A172 (cell line): ENCODE data around the gene NLRC4. TPM values are rescaled to one million over a fixed set of nuclear protein-coding genes. Genes with fewer than 3 reads are reported as not detected.
A peak's percentile ranks its signal among the peaks of the same experiment; 100 is the strongest.
"Not testable (repeated sequence)": the region's sequence is repeated elsewhere in the genome, so short reads cannot be mapped to it uniquely, and the experiment has no call there.

ENCODE experiments used
- DNase-seq: peaks from one replicate; pipeline ENCODE4 v3.0.0-alpha.2; 2015; ENCODE audit warnings: low spot score
- total RNA-seq: library from RNA; depleted of rRNA; stranded (reverse); fragments of >200 nt; shearing (Covaris generic); gene quantifications from 2 replicates; pipeline ENCODE4 v1.2.3, GENCODE V29; 2014; rRNA removed

NLRC4 gene, protein sequence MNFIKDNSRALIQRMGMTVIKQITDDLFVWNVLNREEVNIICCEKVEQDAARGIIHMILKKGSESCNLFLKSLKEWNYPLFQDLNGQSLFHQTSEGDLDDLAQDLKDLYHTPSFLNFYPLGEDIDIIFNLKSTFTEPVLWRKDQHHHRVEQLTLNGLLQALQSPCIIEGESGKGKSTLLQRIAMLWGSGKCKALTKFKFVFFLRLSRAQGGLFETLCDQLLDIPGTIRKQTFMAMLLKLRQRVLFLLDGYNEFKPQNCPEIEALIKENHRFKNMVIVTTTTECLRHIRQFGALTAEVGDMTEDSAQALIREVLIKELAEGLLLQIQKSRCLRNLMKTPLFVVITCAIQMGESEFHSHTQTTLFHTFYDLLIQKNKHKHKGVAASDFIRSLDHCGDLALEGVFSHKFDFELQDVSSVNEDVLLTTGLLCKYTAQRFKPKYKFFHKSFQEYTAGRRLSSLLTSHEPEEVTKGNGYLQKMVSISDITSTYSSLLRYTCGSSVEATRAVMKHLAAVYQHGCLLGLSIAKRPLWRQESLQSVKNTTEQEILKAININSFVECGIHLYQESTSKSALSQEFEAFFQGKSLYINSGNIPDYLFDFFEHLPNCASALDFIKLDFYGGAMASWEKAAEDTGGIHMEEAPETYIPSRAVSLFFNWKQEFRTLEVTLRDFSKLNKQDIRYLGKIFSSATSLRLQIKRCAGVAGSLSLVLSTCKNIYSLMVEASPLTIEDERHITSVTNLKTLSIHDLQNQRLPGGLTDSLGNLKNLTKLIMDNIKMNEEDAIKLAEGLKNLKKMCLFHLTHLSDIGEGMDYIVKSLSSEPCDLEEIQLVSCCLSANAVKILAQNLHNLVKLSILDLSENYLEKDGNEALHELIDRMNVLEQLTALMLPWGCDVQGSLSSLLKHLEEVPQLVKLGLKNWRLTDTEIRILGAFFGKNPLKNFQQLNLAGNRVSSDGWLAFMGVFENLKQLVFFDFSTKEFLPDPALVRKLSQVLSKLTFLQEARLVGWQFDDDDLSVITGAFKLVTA
- not detected in 2 replicates for total RNA-seq

DNA sequence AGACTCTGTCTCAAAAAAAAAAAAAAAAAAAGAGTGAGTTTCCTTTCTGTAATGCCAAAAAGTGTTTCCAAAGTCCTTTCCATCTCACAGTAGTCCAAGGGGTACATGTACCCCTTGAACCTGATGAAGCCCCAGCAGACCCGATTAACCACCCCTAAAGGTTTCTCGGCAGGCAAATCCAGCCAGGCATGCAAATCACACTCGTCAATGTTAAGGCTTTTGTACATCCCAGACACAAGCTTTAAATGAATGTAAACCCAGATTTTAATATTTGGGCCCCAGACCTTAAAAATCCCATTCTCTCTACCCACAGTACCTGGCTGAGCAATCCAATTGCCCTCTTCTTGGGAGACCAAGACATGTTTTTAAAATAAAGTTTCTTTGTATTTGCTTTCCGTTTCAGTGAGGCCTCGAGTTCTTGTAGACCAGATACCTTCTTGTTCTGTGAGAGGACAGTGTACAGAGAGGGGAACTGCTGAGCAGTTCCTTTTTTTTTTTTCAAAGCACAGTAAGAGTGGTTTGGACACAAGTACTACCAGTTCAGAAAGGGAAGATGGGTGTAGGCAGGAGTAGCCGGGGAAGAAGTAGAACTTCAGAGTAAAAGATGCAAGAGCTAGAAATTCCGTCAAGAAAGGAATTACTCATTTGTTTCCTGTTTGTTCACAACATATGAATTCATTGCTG, at the start of gene NLRC4:
TSS of gene NLRC4 (minus strand) at position 465 of the 684 bp plus-strand sequence. CDS start 8,111 bp downstream, outside the sequence.
- no peak for DNase-seq

DNA sequence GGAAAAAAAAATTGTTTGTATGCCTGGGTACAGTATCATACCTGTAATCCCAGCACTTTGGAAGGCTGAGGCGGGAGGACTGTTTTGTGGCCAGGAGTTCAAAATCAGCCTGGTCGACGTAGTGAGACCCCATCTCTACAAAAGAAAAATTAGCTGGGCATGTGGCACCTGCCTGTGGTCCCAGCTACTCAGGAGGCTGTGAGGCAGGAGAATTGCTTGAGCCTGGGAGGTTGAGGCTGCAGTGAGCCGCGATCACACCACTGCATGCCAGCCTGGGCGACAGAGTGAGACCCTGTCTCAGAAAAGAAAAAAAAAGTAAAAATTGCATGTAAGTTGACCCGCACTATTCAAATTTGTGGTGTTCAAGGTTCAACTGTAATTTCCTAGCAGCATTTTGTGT, 45.9 kb upstream of the NLRC4 start:
- DNase-seq: no peak

DNA sequence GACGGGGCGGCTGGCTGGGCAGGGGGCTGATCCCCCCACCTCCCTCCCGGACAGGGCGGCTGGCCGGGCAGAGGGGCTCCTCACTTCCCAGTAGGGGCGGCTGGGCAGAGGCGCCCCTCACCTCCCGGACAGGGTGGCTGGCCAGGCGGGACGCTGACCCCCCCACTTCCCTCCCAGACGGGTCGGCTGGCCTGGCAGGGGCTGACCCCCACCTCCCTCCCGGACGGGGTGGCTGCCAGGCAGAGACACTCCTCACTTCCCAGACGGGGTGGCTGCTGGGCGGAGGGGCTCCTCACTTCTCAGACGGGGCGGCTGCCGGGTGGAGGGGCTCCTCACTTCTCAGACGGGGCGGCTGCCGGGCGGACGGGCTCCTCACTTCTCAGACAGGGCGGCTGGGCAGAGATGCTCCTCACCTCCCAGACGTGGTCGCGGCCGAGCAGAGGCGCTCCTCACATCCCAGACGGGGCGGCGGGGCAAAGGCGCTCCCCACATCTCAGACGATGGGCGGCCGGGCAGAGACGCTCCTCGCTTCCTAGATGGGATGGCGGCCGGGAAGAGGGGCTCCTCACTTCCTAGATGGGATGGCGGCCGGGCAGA, 29.4 kb upstream of the NLRC4 start:
- not testable (repeated sequence) for DNase-seq

DNA sequence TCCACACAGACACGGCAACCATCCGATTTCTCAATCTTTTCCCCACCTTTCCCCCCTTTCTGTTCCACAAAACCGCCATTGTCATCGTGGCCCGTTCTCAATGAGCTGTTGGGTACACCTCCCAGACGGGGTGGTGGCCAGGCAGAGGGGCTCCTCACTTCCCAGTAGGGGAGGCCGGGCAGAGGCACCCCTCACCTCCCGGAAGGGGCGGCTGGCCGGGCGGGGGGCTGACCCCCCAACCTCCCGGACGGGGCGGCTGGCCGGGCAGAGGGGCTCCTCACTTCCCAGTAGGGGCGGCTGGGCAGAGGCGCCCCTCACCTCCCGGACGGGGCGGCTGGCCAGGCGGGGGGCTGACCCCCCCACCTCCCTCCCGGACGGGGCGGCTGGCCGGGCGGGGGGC, 28.8 kb upstream of the NLRC4 start:
- DNase-seq: not testable (repeated sequence)

DNA sequence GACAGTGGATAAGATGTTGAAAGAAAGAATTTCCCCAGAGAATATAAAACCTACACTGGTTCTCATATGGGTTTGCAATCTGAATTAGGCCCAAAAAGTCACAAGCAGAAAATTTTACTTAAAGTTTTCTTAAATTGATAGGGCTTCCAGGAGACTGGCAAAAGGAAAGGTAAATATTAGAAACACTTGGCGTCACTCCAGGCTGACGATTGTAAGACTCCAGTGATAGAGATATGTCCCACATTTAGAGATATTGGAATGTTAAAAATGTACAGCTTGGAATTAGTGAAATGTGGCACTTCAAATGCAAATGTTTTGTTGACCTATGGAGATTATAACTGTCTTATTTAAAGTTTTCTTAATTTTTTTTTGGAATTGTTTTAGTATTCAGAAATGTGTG, 27.1 kb upstream of the NLRC4 start:
- DNase-seq: no peak

DNA sequence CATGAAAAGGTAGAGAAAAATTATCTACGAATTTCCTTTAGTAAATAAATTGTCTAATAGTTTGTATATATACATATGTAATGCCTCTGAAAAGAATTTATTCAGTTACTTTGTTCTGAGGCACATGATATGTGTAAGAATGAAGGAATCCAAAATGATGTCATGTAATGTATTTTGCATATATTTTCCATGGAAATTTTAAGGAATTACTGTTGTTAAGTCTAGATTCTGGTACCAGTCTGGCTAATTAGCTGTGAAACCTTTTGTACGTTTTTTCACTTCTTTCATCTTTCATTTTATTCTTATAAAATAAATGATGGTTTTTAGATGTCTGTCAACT, 25.3 kb upstream of the NLRC4 start:
- DNase-seq: no peak

DNA sequence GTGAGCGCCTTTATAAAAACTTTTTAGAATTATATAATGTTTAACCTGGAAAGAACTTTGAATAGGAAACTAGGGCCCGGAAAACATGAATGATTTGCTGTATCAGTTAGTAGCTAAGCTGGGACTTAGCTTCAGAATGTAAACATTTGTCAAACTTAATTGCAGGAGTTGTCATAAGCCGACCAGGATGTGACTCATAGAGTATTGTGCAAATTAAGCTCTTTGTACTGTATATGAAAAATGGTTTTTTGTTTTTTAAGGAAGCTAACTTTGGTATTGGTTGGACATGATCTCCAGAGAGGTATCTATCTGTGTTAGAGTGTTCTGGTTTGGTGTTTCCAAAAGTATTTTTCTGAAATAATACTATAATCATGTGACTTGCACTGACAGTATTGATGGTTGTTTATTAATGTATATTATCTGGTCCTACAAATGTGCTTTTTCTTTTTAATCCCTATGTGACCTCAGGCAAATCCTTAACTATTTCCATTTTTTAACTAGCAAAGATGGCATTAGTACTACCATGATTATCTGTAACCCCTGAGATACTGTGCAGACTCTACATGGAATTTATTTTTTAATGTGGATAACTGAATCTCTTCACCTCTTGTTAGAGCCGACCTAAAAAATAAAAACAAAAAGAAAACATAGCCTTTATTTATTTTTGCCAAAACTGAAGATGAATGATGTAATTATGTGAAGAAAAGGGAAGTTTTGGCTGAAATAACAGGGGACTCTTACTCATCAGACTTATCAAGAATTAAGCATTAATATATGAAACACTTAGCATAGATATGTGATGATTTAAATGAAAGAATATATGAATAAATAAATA, 24.7 kb upstream of the NLRC4 start:
- DNase-seq: peak; percentile 60

DNA sequence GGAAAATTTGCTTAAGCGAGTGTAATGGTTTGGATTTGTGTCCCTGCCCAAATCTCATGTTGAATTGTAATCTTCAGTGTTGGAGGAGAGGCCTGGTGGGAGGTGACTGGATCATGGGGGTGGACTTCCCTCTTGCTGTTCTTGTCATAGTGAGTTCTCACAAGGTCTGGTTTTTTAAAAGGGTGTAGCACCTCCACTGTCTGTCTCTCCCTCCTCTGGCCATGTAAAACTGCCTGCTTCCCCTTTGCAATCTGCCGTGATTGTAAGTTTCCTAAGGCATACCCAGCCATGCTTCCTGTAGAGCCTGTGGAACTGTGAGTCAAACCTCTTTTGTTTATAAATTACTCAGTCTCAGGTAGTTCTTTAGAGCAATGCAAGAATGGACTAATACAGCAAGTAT, 19.6 kb upstream of the NLRC4 start:
- DNase-seq: no peak

DNA sequence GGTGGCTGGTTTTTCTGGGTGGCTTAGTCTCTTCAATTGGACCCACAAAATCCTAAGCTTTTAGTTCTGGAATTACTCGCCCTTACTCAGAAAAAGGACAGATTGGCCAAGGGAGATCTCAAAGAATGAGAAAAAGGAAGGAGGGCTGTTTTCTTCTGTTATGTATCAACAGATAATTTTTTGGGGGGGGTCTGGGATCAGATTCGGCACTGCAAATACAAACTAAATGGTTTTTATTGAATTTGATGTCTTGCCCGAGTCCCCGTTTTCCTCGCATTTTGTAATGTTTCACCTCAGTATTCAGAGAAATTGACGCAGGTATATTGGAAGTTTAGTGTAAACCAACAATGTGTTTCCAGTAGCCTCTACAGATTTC, 13.8 kb upstream of the NLRC4 start:
- DNase-seq: no peak

DNA sequence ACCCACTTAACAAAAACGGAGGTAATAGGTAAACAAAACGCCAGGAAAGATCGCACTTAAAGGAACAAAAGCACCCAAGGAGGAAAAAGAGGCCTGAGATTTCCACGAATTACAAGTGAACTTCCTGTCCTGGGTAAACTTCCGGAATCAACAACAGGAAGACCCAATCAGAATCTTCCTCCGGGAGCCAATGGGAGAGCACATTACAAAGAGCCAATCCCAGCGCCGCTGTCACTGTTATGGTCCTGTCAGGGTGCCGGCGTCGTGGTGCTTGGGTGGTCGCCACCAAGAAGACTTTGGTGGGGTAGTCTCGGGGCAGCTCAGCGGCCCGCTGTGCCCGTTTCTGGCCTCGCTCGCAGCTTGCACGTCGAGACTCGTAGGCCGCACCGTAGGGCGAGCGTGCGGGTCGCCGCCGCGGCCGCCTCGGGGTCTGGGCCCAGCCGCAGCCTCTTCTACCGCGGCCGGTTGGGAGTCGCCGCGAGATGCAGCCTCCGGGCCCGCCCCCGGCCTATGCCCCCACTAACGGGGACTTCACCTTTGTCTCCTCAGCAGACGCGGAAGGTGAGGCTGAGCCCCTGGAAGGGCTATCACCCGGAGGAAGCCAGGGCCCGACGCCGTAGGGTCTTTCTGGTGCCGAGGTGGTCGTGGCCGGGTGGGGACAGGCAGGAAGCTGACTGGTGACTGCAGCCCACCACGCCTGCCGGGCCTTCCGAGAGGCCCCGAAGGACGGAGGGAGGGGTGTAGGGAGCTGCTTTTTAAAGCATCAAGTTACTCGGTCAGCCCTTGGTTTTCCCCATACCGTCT, 13.2 kb upstream of the NLRC4 start, which contains the start of gene YIPF4:
TSS of gene YIPF4 (plus strand) at position 231 of the 804 bp plus-strand sequence. CDS start at position 483, 252 bp downstream.
- DNase-seq: peak; percentile 94

DNA sequence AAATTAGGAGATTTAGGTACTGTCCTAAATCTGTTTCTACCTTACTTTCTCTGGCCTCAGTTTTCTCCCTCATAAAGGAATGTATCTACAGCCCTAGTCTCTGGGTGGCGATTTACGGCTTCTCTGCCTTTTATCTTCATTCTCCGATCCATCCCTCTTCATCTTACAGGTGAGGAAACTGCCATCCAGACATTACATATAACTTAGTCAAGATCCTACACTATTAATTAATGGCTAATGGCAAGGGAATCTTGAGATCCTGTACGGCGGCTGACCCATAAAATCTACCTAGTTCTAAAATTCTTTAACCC, 12.6 kb upstream of the NLRC4 start:
- DNase-seq: no peak

DNA sequence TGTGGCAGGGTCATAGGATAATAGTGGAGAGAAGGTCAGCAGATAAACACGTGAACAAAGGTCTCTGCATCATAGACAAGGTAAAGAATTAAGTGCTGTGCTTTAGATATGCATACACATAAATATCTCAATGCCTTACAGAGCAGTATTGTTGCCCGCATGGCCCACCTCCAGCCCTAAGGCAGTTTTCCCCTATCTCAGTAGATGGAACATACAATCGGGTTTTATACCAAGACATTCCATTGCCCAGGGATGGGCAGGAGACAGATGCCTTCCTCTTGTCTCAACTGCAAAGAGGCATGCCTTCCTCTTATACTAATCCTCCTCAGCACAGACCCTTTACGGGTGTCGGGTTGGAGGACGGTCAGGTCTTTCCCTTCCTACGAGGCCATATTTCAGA, 11.1 kb upstream of the NLRC4 start:
- not testable (repeated sequence) for DNase-seq

DNA sequence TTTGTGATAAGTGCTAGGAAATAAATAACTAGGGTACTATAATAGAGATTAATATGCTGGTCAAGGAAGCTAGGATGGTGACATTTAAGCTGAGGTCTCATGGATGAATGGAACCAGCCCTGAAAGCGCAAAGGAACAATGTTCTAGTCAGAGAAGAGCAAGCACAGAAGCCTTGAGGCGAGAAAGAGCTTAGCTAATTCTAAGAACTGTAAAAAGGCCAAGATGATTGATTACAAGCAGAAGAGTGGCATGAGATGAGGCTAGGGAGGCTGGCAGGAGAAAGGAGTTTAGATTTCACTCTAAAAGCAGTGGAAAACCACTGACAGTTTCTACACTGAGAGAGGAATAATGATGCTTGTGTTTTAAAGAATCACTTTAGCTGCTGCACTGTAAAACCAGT, 9.6 kb upstream of the NLRC4 start:
- no peak for DNase-seq

DNA sequence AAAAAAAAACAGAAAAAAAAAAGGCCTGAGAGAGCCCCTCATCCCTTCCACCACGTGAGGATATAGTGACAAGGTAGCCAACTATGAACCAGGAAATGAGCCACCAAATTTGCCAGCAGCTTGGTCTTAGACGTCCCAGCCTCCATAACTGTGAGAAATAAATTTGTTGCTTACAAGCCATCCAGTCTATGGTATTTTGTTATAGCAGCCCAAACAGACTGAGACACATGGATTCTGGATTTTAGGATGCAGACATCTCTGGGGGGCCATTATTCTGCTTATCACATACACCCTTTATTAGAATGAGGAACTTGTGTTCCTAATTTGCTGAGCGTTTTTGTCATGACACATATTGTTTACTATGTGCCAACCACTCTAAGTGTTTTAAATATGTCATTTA, 7.6 kb upstream of the NLRC4 start:
- DNase-seq: no peak

DNA sequence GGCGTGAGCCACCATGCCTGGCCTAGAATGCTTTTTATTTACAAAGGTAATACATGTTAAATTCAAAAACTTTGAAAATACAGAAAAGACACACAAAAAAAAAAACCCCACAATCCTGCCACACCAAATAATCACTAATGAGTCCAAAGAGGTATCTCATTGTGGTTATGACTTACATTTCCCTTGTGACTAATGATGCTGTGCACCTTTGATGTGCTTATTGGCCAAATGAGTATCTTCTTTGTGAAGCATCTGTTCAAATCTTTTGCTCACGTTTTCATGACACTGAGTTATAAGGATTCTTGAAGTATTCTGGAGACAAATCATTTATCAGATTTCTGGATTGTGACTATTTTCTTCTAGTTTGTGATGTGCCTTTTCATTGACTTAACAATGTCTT, 6.4 kb upstream of the NLRC4 start:
- DNase-seq: no peak

DNA sequence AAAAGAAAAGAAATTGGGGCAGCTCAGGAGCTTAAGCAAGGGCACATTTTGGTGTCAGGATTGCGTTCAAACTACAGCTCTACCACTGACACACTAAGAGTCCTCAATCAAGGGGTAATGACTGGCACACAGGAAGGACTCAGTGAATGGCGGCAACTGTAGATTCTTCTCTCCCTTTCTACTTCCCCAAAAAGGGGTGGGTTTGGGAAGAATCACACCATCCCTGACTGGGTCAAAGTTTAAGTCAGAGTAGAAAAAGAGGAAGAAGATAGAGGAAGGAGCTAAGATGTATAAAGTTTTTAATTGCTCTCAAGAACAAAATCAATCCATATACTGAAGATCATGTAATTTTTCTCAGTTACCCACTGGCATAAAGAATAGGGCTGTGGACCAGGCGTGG, 2.6 kb downstream of the NLRC4 start:
- DNase-seq: no peak

DNA sequence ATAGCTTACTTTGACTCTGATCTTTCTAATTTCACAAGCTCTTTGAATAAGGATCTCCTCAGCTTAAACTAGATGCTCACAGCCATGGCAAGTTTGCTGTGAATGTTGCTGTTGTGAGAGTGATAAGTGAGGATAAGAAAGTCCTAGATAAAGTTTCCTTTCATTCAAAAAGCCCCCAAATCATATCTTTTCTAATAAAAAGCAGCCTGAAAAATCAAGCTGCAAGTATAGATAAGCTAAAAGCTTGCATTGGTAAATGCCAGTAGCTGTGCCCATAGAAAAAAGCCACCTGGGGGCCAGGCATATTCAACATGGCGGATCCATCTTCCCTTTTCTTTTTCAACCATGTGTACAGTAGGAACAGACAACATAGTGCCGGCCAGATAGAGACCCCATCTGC, 4.3 kb downstream of the NLRC4 start:
- DNase-seq: no peak

DNA sequence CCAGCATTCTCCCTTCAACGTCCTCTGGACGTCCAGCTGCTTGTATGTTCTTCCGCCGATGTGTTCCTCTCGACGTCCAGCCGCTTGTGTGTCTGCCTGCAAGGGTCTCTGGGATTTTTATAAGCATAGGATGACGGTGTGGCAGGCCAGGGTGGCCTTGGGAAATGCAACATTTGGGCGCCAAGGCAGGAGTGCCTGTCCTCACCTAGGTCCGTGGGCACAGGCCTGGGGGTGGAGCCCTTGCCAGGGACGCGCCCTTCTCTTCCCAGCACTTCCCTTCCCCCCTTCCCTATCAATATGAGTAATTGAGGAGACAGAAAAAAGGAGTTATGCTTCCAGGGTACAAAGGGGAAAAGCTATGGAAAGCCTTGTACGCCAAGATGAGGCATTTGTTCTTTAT, 6.4 kb downstream of the NLRC4 start:
- DNase-seq: no peak

DNA sequence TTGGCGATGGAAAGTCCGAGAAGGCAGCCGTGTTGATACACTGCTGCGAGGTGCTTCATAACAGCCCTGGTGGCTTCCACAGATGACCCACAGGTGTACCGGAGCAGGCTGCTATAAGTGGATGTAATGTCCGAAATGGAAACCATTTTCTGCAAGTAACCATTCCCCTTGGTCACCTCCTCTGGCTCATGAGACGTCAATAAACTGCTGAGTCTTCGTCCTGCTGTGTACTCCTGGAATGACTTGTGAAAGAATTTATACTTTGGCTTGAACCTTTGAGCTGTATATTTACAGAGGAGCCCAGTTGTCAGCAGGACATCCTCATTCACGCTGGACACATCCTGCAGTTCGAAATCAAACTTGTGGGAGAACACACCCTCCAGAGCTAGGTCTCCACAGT, 14.4 kb downstream of the NLRC4 start:
- no peak for DNase-seq

DNA sequence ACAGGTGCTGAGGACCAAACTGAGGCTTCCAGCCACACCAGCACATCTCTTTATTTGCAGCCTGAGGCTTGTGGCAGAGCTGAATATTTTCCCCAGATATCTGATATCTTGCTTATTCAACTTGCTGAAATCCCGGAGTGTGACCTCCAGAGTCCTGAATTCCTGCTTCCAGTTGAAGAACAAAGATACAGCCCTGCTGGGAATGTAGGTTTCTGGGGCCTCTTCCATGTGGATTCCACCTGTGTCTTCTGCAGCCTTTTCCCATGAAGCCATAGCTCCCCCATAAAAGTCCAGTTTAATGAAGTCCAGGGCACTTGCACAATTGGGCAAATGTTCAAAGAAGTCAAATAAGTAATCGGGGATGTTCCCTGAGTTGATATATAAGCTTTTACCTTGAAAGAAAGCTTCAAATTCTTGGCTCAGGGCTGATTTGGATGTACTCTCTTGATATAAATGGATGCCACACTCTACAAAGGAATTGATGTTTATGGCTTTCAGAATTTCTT, 14.9 kb downstream of the NLRC4 start:
- no peak for DNase-seq
